Stomach (tissue), 9 donors: ENCODE measurements around the gene PYROXD2. TPM values are rescaled to one million over a fixed set of nuclear protein-coding genes. Genes with fewer than 3 reads are reported as not detected.

Experiments used
- DNase-seq, 2 donors: peaks; one replicate each; pipeline versions ENCODE4 v3.0.0 to v3.0.0-alpha.2; 2013 to 2019
- H3K27ac ChIP-seq, 5 donors: fragments of 200-600 bp in 4 of 5; sonication (generic) in 4 of 5; one replicate each; pipeline ENCODE4 v1.5.1; 2013 to 2019; ENCODE audit warnings: mild to moderate bottlenecking in 1 of 5, moderate library complexity in 1 of 5
- H3K27me3 ChIP-seq, 3 donors: fragments of 200-600 bp; sonication (generic); one replicate each; pipeline ENCODE4 v1.5.1; 2017 to 2019; ENCODE audit warnings: mixed run types in 1 of 3
- H3K36me3 ChIP-seq, 4 donors: fragments of 200-600 bp; sonication (generic); 1 replicate in 3 of 4; 2 replicates in 1 of 4; pipeline ENCODE4 v1.5.1; 2016 to 2019
- H3K4me1 ChIP-seq, 4 donors: fragments of 200-600 bp; sonication (generic); one replicate each; pipeline ENCODE4 v1.5.1; 2016 to 2019
- H3K4me3 ChIP-seq, 4 donors: fragments of 200-600 bp; sonication (generic) in 3 of 4; one replicate each; pipeline ENCODE4 v1.5.1; 2016 to 2019; ENCODE audit warnings: mild to moderate bottlenecking in 1 of 4
- H3K9me3 ChIP-seq, 4 donors: fragments of 200-600 bp; sonication (generic); one replicate each; pipeline ENCODE4 v1.5.1; 2016 to 2019
- EP300 ChIP-seq: sonication (generic); formaldehyde crosslinking; IDR thresholded peaks from one replicate; pipeline ENCODE4 v1.6.1; 2017; ENCODE audit warnings: antibody characterized with exemption
- POLR2A ChIP-seq, 4 donors: fragments of 450-650 bp; IDR thresholded peaks; one replicate each; pipeline ENCODE4 v1.6.1; 2016; ENCODE audit warnings: antibody characterized with exemption in 4 of 4, control low read depth in 2 of 4, mild to moderate bottlenecking in 1 of 4, moderate library complexity in 1 of 4
- POLR2AphosphoS5 ChIP-seq, 3 donors: sonication (generic); formaldehyde crosslinking; IDR thresholded peaks; one replicate each; pipeline ENCODE4 v1.6.1; 2016; ENCODE audit warnings: antibody characterized with exemption in 3 of 3
- WGBS, 5 donors: extraction: QIAGEN DNeasy Blood & Tissue Kit in 3 of 5; methylation state at CpG; one replicate each; pipeline versions ENCODE4 v1.1.5 to v1.1.7; 2013 to 2018; 5-methylcytosine and 5-hydroxymethylcytosine counted together
- intact Hi-C: fragments of 100-400 bp; cut with DNase I; formaldehyde crosslinking; loops from one replicate; pipeline ENCODE4 v1.15.1; 2023; ENCODE audit warnings: low total_unique reads
- polyA plus RNA-seq, 3 donors: library from polyadenylated mRNA; stranded (reverse); fragments of 200-250 nt; gene quantifications; one replicate each; pipeline ENCODE4 v1.2.3, GENCODE V29; 2013
- total RNA-seq, 5 donors: library from RNA; depleted of rRNA; stranded (reverse); fragments of >200 nt; gene quantifications; one replicate each; pipeline versions ENCODE4 v1.1.0 to v1.2.3, GENCODE V29; 2014 to 2016
- TF ChIP-seq, protein P1 (sequence below), 7 experiments: fragments of 450-650 bp in 4 of 7; fragments of 200-600 bp in 3 of 7; sonication (generic) in 3 of 7; IDR thresholded peaks; one replicate each; pipeline ENCODE4 v1.5.1; 2016 to 2019; ENCODE audit warnings: antibody characterized with exemption in 7 of 7, control low read depth in 2 of 7, mild to moderate bottlenecking in 1 of 7
- donor health status: healthy with polysubstance abuse.
- donor health status: Bipolar disorder and iron deficiency.
- donor health status: healthy.

PYROXD2 gene
- total and polyA plus RNA-seq, 8 donors: 2.4 to 33.5 (median 8.3) TPM

DNA sequence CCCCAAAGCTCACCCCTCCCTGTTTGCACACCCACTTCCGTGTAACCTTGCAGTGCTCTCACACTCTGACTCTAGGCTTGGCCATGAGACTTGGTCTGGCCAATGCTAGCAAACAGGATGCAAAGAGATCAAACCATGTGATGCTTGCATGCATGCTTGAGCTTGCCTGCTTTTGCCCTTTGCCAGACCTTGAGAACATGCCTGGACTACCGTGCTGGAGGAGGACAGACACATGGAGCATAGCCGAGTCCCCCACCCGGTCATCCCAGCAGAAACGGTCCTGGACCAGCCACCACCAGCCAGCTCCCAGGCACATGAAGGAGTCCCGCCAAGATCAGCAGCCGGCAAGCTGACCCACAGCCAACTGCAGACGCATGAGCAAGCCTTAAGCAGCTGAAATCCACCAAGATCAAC, 23.4 kb downstream of the PYROXD2 start:
- WGBS, 5 donors: 49 to 75% (median 68%) methylated on average over 6 to 8 of the region's 8 CpGs
- no peak overlapping the region for H3K4me3 ChIP-seq
- peak overlapping the region in 1 of 5 donors; percentile 8 for H3K27ac ChIP-seq
- intact Hi-C loops: no loop called here
- TF ChIP-seq, protein P1, sequence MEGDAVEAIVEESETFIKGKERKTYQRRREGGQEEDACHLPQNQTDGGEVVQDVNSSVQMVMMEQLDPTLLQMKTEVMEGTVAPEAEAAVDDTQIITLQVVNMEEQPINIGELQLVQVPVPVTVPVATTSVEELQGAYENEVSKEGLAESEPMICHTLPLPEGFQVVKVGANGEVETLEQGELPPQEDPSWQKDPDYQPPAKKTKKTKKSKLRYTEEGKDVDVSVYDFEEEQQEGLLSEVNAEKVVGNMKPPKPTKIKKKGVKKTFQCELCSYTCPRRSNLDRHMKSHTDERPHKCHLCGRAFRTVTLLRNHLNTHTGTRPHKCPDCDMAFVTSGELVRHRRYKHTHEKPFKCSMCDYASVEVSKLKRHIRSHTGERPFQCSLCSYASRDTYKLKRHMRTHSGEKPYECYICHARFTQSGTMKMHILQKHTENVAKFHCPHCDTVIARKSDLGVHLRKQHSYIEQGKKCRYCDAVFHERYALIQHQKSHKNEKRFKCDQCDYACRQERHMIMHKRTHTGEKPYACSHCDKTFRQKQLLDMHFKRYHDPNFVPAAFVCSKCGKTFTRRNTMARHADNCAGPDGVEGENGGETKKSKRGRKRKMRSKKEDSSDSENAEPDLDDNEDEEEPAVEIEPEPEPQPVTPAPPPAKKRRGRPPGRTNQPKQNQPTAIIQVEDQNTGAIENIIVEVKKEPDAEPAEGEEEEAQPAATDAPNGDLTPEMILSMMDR (IDR thresholded peaks at IDR 0.05): no peak
- TF ChIP-seq POLR2A (IDR thresholded peaks at IDR 0.05) (no peak), POLR2AphosphoS5 (IDR thresholded peaks at IDR 0.05) (no peak), EP300 (no peak)
- DNase-seq: peak in 1 of 2 donors; percentile 64
- H3K4me1 ChIP-seq: peaks cover 0 to 11% (median 5%) of the 10 kb centered on the region in 4 donors
- peaks cover 0 to 54% (median 30%) of the 10 kb centered on the region in 4 donors for H3K36me3 ChIP-seq
- no peaks in the 10 kb centered on the region for H3K9me3 ChIP-seq
- H3K27me3 ChIP-seq: no peaks in the 10 kb centered on the region

DNA sequence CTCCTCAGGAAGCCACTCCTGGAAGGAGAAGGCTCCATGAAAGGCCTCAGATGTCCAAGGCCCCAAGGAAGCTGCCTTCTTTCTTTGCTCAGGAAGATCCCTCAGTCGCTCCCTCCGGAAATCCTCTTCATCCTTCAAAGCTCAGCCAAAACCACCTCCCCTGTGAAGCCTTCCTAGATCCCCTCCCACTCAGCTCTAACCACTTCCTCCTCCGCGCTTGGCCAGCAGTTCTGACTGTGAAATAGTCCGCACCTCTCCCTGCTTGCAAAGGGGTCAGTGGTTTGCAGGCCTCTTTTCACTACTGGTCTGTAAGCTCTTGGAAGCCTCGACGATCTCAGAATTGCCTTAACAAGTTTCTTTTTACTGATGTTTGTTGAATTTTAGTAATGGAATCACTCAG, 23.9 kb downstream of the PYROXD2 start:
- TF ChIP-seq, protein P1 (IDR thresholded peaks at IDR 0.05): no peak
- TF ChIP-seq POLR2AphosphoS5 (IDR thresholded peaks at IDR 0.05): no peak
- no peak for TF ChIP-seq EP300
- TF ChIP-seq POLR2A (IDR thresholded peaks at IDR 0.05): no peak
- intact Hi-C loops: no loop called here
- Histone ChIP-seq H3K27ac (no peak overlapping the region), H3K27me3 (no peaks in the 10 kb centered on the region), H3K4me3 (no peak overlapping the region), H3K9me3 (no peaks in the 10 kb centered on the region), H3K36me3 (peaks cover 0 to 54% (median 28%) of the 10 kb centered on the region in 4 donors), H3K4me1 (peaks cover 0 to 11% (median 4%) of the 10 kb centered on the region in 4 donors)
- WGBS, 5 donors: 65 to 86% (median 74%) methylated on average over 7 of the region's 7 CpGs
- DNase-seq: no peak

DNA sequence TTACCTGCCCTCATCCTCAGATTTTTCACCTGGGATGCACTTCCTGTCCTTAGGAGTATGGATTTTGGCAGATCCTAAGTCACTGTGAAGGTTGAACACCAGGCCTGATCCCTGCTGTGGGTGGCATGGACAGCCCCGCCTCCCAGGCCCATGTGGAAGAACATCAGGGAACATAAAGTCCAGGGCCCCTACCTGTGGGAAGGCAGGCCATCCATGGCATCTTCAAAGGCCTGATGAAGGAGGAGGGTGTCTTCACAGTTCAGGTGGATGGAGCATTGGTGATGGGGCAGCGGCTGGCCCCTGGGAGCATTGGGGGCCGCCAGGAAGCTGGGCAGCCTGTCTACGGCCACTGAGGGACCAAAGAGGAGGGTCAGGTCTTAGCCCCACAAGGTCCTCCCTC, 24.6 kb downstream of the PYROXD2 start:
- H3K9me3 ChIP-seq: no peaks in the 10 kb centered on the region
- H3K4me3 ChIP-seq: no peak overlapping the region
- H3K27ac ChIP-seq: no peak overlapping the region
- no peak for TF ChIP-seq POLR2AphosphoS5 (IDR thresholded peaks at IDR 0.05)
- no peak for TF ChIP-seq EP300
- TF ChIP-seq POLR2A (IDR thresholded peaks at IDR 0.05): no peak
- TF ChIP-seq, protein P1 (IDR thresholded peaks at IDR 0.05): no peak
- intact Hi-C loops: no loop called here
- peaks cover 0 to 55% (median 30%) of the 10 kb centered on the region in 4 donors for H3K36me3 ChIP-seq
- peaks cover 0 to 11% (median 4%) of the 10 kb centered on the region in 4 donors for H3K4me1 ChIP-seq
- WGBS, 5 donors: 92 to 100% (median 96%) methylated on average over 2 to 4 of the region's 4 CpGs
- H3K27me3 ChIP-seq: no peaks in the 10 kb centered on the region
- DNase-seq: no peak

DNA sequence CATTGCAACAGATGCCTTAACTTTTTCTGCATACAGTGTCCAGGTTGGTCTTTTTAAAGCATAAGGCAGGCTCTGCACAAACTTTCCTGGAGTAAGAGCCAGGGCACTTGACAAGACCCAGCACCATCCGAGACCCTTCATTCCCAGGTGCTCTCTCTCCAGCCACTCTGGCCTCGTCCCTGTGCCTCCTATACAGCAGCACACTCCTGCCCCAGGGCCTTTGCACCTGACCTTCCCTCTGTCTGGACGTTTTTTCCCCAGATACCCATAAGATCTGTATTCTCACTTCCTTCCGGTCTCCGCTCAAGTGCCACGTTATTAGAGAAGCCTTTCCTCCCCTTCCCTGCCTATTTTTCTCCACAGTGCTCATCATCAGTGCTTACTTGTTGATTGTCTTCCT, 25.6 kb downstream of the PYROXD2 start:
- peaks cover 0 to 11% (median 4%) of the 10 kb centered on the region in 4 donors for H3K4me1 ChIP-seq
- H3K36me3 ChIP-seq: peaks cover 0 to 55% (median 30%) of the 10 kb centered on the region in 4 donors
- DNase-seq: no peak
- WGBS, 5 donors: 86 to 91% (median 90%) methylated on average over 6 of the region's 6 CpGs
- no peaks in the 10 kb centered on the region for H3K27me3 ChIP-seq
- TF ChIP-seq EP300: no peak
- TF ChIP-seq, protein P1 (IDR thresholded peaks at IDR 0.05): no peak
- TF ChIP-seq POLR2AphosphoS5 (IDR thresholded peaks at IDR 0.05): no peak
- TF ChIP-seq POLR2A (IDR thresholded peaks at IDR 0.05): no peak
- intact Hi-C loops: no loop called here
- no peak overlapping the region for H3K4me3 ChIP-seq
- H3K9me3 ChIP-seq: no peaks in the 10 kb centered on the region
- no peak overlapping the region for H3K27ac ChIP-seq
